Spleen (tissue), 13 donors: ENCODE data around the gene TAAR5. TPM values are rescaled to one million over a fixed set of nuclear protein-coding genes. Genes with fewer than 3 reads are reported as not detected.
"Not testable (repeated sequence)": the region's sequence is repeated elsewhere in the genome, so short reads cannot be mapped to it uniquely, and the experiment has no call there.

Experiments used
- DNase-seq: peaks from one replicate; pipeline ENCODE4 v3.0.0-alpha.2; 2020
- H3K27ac ChIP-seq, 8 donors: fragments of 200-600 bp; sonication (generic) in 7 of 8; 1 replicate in 4 of 8; 2 replicates in 4 of 8; pipeline versions ENCODE4 v1.5.0 to v1.8.0; 2016 to 2021; ENCODE audit warnings: inconsistent platforms in 4 of 8, mild to moderate bottlenecking in 4 of 8, moderate library complexity in 1 of 8
- H3K27me3 ChIP-seq, 7 donors: fragments of 200-600 bp; sonication (generic) in 6 of 7; replicated peaks in 1 of 7; 1 replicate in 4 of 7; 2 replicates in 3 of 7; pipeline versions ENCODE4 v1.5.0 to v1.8.0; 2016 to 2021; ENCODE audit warnings: inconsistent platforms in 3 of 7, mild to moderate bottlenecking in 1 of 7
- H3K36me3 ChIP-seq, 6 donors: fragments of 200-600 bp; sonication (generic) in 5 of 6; 1 replicate in 4 of 6; 2 replicates in 2 of 6; pipeline versions ENCODE4 v1.5.0 to v1.8.0; 2016 to 2021; ENCODE audit warnings: inconsistent platforms in 2 of 6
- H3K4me1 ChIP-seq, 6 donors: fragments of 200-600 bp; sonication (generic) in 5 of 6; 1 replicate in 3 of 6; 2 replicates in 3 of 6; pipeline versions ENCODE4 v1.5.0 to v1.8.0; 2016 to 2021; ENCODE audit warnings: inconsistent platforms in 3 of 6
- H3K4me3 ChIP-seq, 8 donors: fragments of 200-600 bp; sonication (generic) in 7 of 8; 1 replicate in 4 of 8; 2 replicates in 4 of 8; pipeline versions ENCODE4 v1.5.0 to v1.8.0; 2016 to 2021; ENCODE audit warnings: inconsistent platforms in 4 of 8, mild to moderate bottlenecking in 4 of 8, moderate library complexity in 2 of 8
- H3K9me3 ChIP-seq, 8 donors: fragments of 200-600 bp; sonication (generic) in 7 of 8; 1 replicate in 4 of 8; 2 replicates in 4 of 8; pipeline versions ENCODE4 v1.5.0 to v1.8.0; 2016 to 2021; ENCODE audit warnings: inconsistent platforms in 4 of 8
- POLR2A ChIP-seq, 3 donors: fragments of 450-650 bp; IDR thresholded peaks; one replicate each; pipeline ENCODE4 v1.5.1; 2017; ENCODE audit warnings: antibody characterized with exemption in 3 of 3, mild to moderate bottlenecking in 1 of 3
- POLR2AphosphoS5 ChIP-seq, 3 donors: sonication (generic); formaldehyde crosslinking; IDR thresholded peaks; one replicate each; pipeline ENCODE4 v1.5.1; 2017; ENCODE audit warnings: antibody characterized with exemption in 3 of 3
- WGBS, 5 donors: extraction: QIAGEN DNeasy Blood & Tissue Kit in 3 of 5; methylation state at CpG; one replicate each; pipeline versions ENCODE4 v1.1.5 to v1.1.7; 2013 to 2018; 5-methylcytosine and 5-hydroxymethylcytosine counted together
- intact Hi-C: fragments of 100-400 bp; cut with DNase I; formaldehyde crosslinking; loops from one replicate; pipeline ENCODE4 v1.15.0; 2023; ENCODE audit warnings: low total_unique reads
- long read RNA-seq, 2 donors: transcript quantifications; one replicate each; lab custom pipeline, GENCODE V29; 2026
- polyA plus RNA-seq, 3 donors: library from polyadenylated mRNA; stranded (reverse); fragments of 200-250 nt; gene quantifications; one replicate each; pipeline ENCODE4 v1.2.1, GENCODE V29; 2013
- total RNA-seq, 7 donors: library from RNA; depleted of rRNA in 3 of 7; stranded (reverse); fragments of >200 nt in 3 of 7; fragmentation: NEBNext Ultra II Directional in 4 of 7; extraction: Animal tissue kit (Norgen Biotek cat#: 25700) in 4 of 7; gene quantifications; one replicate each; pipeline versions ENCODE4 v1.1.0 to v1.2.1, GENCODE V29; 2016 to 2021
- TF ChIP-seq, protein P1 (sequence below), 11 experiments: fragments of 200-600 bp in 7 of 11; fragments of 450-650 bp in 4 of 11; sonication (generic) in 4 of 11; IDR thresholded peaks in 8 of 11; conservative IDR thresholded peaks in 3 of 11; 1 replicate in 7 of 11; 2 replicates in 4 of 11; pipeline versions ENCODE4 v1.4.0 to v1.8.0; 2016 to 2021; ENCODE audit warnings: antibody characterized with exemption in 11 of 11, inconsistent platforms in 4 of 11, mild to moderate bottlenecking in 1 of 11
- donor health status: healthy with polysubstance abuse.
- donor health status: DM: no; HTN: no; CAD: no; lungs with moderate emphysema.
- donor health status: DM: no; HTN: no; CAD: no.
- donor health status: Bipolar disorder and iron deficiency.
- donor health status: healthy.
- donor health status: DM: no; HTN: no; CAD: no.
- donor health status: DM: yes; HTN: yes; CAD: no.

Gene TAAR5
- total RNA-seq: not detected
- polyA plus RNA-seq: under 1 TPM in 1 of 3 donors, not detected in 2; 0.10 TPM
- long read RNA-seq, donor 1: 0 reads
- long read RNA-seq, donor 2: 0 reads

DNA sequence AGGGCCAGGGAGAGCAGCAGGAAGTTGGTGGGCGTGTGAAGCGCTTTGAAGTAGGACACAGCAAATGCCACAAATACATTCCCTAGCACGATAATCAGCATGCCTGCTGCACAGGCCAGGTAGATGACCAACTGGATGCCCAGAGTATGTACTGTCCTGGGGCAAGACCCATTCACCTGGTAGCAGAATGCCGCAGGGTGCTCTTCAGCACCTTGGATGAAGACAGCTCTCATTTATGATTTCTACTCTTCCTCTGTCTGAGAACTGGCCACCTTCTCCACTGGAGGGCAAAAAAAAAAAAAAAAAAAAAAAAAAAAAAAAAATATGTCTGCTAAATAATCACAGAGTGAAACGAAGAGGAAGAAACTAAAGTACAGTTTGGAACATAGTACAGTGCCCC lies at the start of gene TAAR5:
Gene TAAR5, minus strand, starts transcription at position 288 of the 400 bp plus-strand sequence. Its CDS starts 55 bp downstream, at position 233.
- H3K27ac ChIP-seq: peak within 1 kb of the TSS in 2 of 8 donors; percentile 45 to 68
- 76 to 85% (median 82%) methylated on average over 5 of the region's 5 CpGs for WGBS, 5 donors
- no peaks in the 10 kb centered on the region for H3K36me3 ChIP-seq
- H3K4me3 ChIP-seq: no peak within 1 kb of the TSS
- H3K27me3 ChIP-seq: no peaks in the 10 kb centered on the region
- TF ChIP-seq, protein P1, sequence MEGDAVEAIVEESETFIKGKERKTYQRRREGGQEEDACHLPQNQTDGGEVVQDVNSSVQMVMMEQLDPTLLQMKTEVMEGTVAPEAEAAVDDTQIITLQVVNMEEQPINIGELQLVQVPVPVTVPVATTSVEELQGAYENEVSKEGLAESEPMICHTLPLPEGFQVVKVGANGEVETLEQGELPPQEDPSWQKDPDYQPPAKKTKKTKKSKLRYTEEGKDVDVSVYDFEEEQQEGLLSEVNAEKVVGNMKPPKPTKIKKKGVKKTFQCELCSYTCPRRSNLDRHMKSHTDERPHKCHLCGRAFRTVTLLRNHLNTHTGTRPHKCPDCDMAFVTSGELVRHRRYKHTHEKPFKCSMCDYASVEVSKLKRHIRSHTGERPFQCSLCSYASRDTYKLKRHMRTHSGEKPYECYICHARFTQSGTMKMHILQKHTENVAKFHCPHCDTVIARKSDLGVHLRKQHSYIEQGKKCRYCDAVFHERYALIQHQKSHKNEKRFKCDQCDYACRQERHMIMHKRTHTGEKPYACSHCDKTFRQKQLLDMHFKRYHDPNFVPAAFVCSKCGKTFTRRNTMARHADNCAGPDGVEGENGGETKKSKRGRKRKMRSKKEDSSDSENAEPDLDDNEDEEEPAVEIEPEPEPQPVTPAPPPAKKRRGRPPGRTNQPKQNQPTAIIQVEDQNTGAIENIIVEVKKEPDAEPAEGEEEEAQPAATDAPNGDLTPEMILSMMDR (IDR thresholded peaks at IDR 0.05 in 8 of 11, conservative IDR thresholded peaks at IDR 0.05 in 3 of 11): no peak
- TF ChIP-seq POLR2AphosphoS5 (IDR thresholded peaks at IDR 0.05): no peak
- no peak for TF ChIP-seq POLR2A (IDR thresholded peaks at IDR 0.05)
- peaks cover 0 to 12% (median 0%) of the 10 kb centered on the region in 6 donors for H3K4me1 ChIP-seq
- intact Hi-C loops: no loop called here
- DNase-seq: no peak
- H3K9me3 ChIP-seq: no peaks in the 10 kb centered on the region

DNA sequence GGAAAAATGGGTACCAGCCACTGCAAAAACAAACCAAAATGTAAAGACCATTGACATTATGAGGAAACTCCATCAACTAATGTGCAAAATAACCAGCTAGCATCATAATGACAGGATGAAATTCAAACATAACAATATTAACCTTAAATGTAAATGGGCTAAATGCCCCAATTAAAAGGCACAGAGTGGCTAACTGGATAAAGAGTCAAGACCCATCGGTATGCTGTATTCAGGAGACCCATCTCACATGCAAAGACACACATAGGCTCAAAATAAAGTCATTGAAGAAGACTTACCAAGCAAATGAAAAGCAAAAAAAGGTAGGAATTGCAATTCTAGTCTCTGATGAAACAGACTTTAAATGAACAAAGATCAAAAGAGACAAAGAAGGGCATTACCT lies 47.6 kb upstream of the TAAR5 start:
- H3K36me3 ChIP-seq, H3K27ac ChIP-seq, H3K9me3 ChIP-seq, H3K4me3 ChIP-seq, DNase-seq, H3K4me1 ChIP-seq, intact Hi-C loops: not testable (repeated sequence)
- WGBS, 5 donors: 72 to 94% (median 77%) methylated on average over 1 of the region's 1 CpG
- H3K27me3 ChIP-seq: peaks cover 0 to 22% (median 0%) of the 10 kb centered on the region in 7 donors

DNA sequence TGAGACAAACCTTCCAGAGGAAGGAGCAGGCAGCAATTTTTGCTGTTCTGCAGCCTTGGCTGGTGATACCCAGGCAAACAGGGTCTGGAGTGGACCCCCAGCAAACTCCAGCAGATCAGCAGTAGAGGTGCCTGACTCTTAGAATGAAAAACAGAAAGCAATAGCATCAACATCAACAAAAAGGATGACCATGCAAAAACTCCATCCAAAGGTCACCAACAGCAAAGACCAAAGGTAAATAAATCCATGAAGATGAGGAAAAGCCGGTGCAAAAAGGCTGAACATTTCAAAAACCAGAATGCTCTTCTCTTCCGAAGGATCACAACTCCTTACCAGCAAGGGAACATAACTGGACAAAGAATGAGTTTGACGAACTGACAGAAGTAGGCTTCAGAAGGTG lies 46.4 kb upstream of the TAAR5 start:
- H3K4me3 ChIP-seq, H3K27ac ChIP-seq, H3K4me1 ChIP-seq, intact Hi-C loops, H3K36me3 ChIP-seq, DNase-seq, H3K9me3 ChIP-seq: not testable (repeated sequence)
- peaks cover 0 to 22% (median 0%) of the 10 kb centered on the region in 7 donors for H3K27me3 ChIP-seq
- 79 to 98% (median 96%) methylated on average over 3 of the region's 3 CpGs for WGBS, 5 donors

- H3K9me3 ChIP-seq, DNase-seq, H3K36me3 ChIP-seq, H3K4me1 ChIP-seq, H3K27ac ChIP-seq, H3K4me3 ChIP-seq, intact Hi-C loops: not testable (repeated sequence)
- peaks cover 0 to 22% (median 0%) of the 10 kb centered on the region in 7 donors for H3K27me3 ChIP-seq
- WGBS, 5 donors: 61 to 84% (median 72%) methylated on average over 3 of the region's 3 CpGs
These were observed 45.7 kb upstream of the TAAR5 start for GRCh38 chr6:132635288-132635687.

DNA sequence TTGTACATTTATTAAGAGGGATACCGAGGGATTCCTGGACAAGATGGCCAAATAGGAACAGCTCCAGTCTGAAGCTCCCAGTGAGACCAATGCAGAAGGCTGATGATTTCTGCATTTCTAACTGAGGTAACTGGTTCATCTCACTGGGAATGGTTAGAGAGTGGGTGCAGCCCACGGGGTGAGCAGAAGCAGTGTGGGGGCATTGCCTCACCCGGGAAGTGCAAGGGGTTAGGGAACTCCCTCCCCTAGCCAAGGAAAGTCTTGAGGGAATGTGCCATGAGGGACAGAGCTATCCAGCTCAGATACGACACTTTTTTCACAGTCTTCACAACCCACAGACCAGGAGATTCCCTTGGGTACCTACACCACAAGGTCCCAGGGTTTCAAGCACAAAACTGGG lies 45.3 kb upstream of the TAAR5 start:
- Histone ChIP-seq H3K9me3 (peaks cover 0 to 6% (median 0%) of the 10 kb centered on the region in 8 donors), H3K27me3 (peaks cover 0 to 22% (median 0%) of the 10 kb centered on the region in 7 donors), H3K4me1 (no peaks in the 10 kb centered on the region), H3K36me3 (no peaks in the 10 kb centered on the region), H3K27ac (no peak overlapping the region), H3K4me3 (no peak overlapping the region)
- intact Hi-C loops: no loop called here
- 77 to 89% (median 79%) methylated on average over 4 of the region's 4 CpGs for WGBS, 5 donors
- no peak for DNase-seq
- no peak for TF ChIP-seq POLR2AphosphoS5 (IDR thresholded peaks at IDR 0.05)
- TF ChIP-seq, protein P1 (IDR thresholded peaks at IDR 0.05 in 8 of 11, conservative IDR thresholded peaks at IDR 0.05 in 3 of 11): no peak
- no peak for TF ChIP-seq POLR2A (IDR thresholded peaks at IDR 0.05)

DNA sequence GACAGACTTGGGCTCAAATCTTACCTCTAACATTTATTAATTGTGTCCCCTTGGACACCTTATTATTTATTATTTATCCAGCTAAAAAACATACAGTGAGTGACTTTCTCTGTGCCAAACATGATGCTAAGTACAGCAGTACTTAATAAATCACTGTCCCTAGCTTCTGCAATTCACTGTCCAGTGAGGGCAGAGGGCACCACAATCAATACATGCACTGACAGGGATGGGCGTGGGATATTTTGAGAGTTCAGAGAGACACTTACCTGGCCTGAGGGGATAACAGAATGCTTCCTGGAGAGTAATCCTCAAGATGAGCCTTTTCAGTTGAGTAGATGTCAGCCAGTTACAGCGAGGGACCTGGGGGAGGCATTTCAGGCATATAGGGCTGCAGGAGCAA lies 43.8 kb upstream of the TAAR5 start:
- Histone ChIP-seq H3K36me3 (no peaks in the 10 kb centered on the region), H3K9me3 (peaks cover 0 to 6% (median 0%) of the 10 kb centered on the region in 8 donors), H3K27ac (no peak overlapping the region), H3K27me3 (peaks cover 0 to 22% (median 0%) of the 10 kb centered on the region in 7 donors), H3K4me3 (no peak overlapping the region), H3K4me1 (no peaks in the 10 kb centered on the region)
- intact Hi-C loops: no loop called here
- no peak for TF ChIP-seq POLR2A (IDR thresholded peaks at IDR 0.05)
- TF ChIP-seq, protein P1 (IDR thresholded peaks at IDR 0.05 in 8 of 11, conservative IDR thresholded peaks at IDR 0.05 in 3 of 11): no peak
- WGBS, 5 donors: 67 to 100% (median 79%) methylated on average over 2 of the region's 2 CpGs
- no peak for DNase-seq
